Pons (tissue), 1 donor: ENCODE measurements around the gene COL6A2.
"Not testable (repeated sequence)": the region's sequence is repeated elsewhere in the genome, so short reads cannot be mapped to it uniquely, and the experiment has no call there.

Source experiments
- DNase-seq: peaks from one replicate; pipeline ENCODE4 v3.0.0-alpha.2; 2016; ENCODE audit warnings: low spot score

Gene COL6A2

GRCh38 chr21:46094401-46095082, 3.4 kb upstream of the COL6A2 start:
- no peak for DNase-seq

DNA sequence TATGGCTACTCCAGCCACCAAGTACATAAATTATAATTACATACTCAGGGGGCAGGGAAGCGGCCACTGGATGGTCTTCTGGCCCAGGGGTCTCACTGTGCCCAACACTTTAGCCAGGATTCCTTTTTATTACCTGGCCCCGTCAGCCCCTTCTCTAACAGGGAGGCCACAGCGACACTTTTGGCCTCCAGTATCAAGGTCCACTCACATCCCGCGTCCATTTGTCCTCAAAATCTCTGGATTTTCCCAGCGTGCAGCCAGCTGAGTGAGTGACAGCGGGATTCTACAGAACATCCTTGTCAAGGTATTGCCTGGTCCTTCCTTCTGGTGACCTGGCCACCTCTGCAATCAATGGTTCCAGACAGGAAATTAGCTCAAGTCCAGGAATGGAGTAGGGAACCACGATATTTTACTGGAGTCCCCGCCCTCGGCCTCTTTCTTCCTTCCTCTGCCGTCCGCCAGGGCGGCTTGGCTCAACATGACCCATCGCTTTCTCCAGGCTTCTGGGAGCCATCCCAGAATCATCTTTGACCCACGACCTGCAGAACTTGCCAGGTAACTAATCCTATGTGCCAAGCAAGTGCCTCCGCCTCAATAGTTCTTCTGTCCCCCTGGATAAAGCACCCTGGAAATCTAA, 2.7 kb upstream of the COL6A2 start:
- DNase-seq: no peak

DNA sequence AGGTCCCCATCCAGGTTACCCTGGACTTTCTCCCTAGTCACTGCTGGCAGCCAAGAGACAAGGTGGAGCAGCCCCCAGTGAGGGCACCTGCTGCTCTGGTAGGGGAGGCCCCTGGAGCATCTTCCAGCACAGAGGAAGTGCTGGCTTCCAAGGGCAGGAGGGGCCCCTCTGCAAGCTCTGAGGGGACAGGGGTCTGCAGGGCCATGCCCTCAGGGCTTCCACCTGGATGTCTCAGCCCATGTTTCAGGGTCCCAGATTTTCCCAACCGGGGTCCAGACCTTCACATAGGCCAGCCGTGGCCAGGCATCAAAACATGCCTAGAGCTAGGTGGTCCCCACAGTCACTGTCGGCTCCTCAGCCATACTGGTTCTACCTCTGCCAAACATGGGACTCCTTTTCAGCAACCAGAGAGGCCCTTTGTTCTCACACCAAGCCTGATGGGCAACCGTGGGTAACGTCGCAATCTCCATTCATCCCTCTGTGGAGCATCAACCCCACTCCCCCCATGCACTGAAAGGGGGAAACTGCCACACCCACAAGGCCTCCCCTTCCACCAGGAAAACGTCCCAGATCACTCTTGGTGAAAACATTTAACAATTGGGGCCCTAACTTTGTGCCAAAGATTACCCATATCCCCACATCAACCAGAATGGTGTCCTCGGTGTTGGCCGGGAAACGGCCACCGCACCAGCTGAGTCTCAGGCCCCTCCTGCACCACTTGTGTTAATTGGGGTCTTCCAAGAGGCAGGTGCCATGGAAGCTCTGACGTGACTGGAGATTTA, 1.9 kb upstream of the COL6A2 start:
- no peak for DNase-seq

GRCh38 chr21:46096596-46097335, 1.1 kb upstream of the COL6A2 start:
- no peak for DNase-seq

DNA sequence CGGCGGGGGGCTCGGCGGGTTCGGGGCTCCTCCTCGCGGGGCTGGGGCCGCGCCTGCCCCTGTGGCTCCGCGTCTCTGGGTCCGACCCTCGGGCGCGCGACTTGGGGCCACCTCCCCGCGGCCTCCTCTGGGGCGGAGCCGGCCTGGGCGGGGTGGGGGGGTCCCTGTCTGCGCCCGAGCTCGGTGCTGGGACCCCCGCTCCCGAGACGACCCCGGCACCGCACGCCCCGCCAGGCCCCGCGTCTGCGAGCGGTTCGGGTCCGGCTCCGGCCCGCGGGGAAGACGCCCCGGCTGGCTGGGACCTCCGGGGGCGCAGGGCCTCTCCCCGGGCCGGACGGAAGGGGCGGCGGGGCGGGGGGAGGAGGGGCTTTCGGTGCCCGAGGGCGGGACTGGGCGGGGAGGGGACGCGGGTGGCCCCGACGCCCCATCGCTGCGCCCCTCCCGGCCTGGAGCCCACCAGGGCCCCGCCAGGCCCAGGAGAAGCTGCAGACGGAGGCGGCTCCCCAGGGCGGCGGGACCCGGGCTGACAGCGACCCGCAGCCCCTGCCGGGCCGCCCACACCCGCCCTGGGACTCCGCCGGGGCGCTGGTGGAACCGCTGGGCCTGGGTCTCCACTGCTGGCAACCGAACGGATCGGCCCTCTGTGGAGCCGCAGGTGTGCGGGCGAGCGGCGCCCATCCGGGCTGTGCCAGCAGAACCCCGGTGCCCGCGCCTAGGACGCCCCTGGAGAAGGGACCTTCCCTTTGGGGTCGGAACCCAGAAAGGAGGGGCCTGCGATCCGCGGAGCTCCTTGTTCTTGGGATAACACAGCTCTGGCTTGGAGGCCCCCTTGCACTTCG, 610 bp downstream of the COL6A2 start:
- no peak for DNase-seq

DNA sequence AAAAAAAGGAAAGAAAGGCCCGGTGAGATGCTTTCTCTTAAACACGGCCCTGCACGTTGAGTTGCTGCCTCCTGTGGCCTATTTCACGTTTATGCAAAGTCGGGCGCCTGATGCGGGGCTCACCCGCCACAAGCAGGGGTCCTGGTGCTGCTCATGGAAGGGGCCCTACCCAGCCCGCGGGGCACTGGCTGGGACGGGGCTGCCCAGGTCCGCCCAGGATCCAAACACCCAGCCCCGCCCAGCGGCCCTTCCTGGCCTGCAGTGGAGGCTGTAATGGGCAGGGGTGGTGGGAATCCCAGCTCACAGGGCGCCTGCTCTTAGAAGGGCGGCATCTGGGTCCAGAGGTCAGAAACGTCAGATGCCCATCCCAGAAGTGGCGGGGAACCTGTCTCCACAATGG, 1.6 kb downstream of the COL6A2 start:
- no peak for DNase-seq

GRCh38 chr21:46100020-46100419, 2.1 kb downstream of the COL6A2 start:
- no peak for DNase-seq

- DNase-seq: no peak
These were observed 2.5 kb downstream of the COL6A2 start for GRCh38 chr21:46100426-46100825.

GRCh38 chr21:46100906-46101305, 3.0 kb downstream of the COL6A2 start:
- DNase-seq: no peak

GRCh38 chr21:46104104-46104503, 6.2 kb downstream of the COL6A2 start:
- DNase-seq: no peak

GRCh38 chr21:46107376-46107775, 9.5 kb downstream of the COL6A2 start:
- not testable (repeated sequence) for DNase-seq

DNA sequence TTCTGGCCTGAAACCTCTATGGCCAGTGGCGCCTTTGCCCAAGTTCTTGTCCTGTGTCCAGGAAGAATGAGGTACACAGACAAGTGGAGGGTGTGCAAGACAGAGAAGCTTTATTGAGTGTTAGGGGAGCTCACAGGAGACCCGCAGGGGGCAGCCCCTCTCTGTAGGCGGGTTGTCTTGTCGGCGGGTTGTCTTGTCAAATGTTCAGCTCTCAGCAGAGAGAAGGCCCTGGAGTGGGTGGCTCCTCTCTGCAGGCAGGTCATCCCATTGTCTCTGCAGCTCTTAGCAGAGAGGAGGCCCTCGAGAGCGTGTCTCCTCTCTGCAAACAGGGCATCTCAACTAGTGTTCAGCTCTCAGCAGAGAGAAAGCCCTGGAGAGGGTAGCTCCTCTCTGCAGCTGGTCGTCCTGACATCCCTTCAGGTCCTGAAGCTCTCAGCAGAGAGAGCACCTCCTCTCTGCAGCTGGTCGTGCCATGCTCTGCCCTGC, 11.0 kb downstream of the COL6A2 start:
- no peak for DNase-seq

- no peak for DNase-seq
These were observed 11.7 kb downstream of the COL6A2 start for GRCh38 chr21:46109313-46110221.

- no peak for DNase-seq
These were observed 12.7 kb downstream of the COL6A2 start for GRCh38 chr21:46110499-46111192.

DNA sequence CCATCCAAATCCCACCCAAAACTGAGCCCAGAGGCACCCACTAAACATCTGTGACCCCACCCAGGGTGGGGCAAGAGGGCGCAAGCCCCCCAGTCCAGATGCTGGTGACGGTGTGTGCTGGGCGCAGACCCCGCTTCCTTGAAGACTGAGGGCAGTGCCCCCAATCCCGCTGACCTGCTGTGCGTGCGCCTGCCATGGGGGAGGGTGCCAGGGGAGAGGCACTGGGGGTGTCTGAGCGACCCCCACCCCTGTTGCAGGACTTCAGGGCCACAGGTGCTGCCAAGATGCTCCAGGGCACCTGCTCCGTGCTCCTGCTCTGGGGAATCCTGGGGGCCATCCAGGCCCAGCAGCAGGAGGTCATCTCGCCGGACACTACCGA, 13.3 kb downstream of the COL6A2 start:
- DNase-seq: no peak

- DNase-seq: no peak
These were observed 14.2 kb downstream of the COL6A2 start for GRCh38 chr21:46111857-46112724.

- DNase-seq: no peak
These were observed 14.9 kb downstream of the COL6A2 start for GRCh38 chr21:46112725-46113215.

GRCh38 chr21:46113497-46114176, 15.7 kb downstream of the COL6A2 start:
- DNase-seq: no peak
